HuH-7 (cell line): ENCODE data around the gene AMBRA1.

ENCODE experiments used
- DNase-seq: peaks from one replicate; pipeline ENCODE4 v3.0.0; 2011; ENCODE audit warnings: low spot score

The AMBRA1 gene, protein sequence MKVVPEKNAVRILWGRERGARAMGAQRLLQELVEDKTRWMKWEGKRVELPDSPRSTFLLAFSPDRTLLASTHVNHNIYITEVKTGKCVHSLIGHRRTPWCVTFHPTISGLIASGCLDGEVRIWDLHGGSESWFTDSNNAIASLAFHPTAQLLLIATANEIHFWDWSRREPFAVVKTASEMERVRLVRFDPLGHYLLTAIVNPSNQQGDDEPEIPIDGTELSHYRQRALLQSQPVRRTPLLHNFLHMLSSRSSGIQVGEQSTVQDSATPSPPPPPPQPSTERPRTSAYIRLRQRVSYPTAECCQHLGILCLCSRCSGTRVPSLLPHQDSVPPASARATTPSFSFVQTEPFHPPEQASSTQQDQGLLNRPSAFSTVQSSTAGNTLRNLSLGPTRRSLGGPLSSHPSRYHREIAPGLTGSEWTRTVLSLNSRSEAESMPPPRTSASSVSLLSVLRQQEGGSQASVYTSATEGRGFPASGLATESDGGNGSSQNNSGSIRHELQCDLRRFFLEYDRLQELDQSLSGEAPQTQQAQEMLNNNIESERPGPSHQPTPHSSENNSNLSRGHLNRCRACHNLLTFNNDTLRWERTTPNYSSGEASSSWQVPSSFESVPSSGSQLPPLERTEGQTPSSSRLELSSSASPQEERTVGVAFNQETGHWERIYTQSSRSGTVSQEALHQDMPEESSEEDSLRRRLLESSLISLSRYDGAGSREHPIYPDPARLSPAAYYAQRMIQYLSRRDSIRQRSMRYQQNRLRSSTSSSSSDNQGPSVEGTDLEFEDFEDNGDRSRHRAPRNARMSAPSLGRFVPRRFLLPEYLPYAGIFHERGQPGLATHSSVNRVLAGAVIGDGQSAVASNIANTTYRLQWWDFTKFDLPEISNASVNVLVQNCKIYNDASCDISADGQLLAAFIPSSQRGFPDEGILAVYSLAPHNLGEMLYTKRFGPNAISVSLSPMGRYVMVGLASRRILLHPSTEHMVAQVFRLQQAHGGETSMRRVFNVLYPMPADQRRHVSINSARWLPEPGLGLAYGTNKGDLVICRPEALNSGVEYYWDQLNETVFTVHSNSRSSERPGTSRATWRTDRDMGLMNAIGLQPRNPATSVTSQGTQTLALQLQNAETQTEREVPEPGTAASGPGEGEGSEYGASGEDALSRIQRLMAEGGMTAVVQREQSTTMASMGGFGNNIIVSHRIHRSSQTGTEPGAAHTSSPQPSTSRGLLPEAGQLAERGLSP (N-terminal part only)

DNA sequence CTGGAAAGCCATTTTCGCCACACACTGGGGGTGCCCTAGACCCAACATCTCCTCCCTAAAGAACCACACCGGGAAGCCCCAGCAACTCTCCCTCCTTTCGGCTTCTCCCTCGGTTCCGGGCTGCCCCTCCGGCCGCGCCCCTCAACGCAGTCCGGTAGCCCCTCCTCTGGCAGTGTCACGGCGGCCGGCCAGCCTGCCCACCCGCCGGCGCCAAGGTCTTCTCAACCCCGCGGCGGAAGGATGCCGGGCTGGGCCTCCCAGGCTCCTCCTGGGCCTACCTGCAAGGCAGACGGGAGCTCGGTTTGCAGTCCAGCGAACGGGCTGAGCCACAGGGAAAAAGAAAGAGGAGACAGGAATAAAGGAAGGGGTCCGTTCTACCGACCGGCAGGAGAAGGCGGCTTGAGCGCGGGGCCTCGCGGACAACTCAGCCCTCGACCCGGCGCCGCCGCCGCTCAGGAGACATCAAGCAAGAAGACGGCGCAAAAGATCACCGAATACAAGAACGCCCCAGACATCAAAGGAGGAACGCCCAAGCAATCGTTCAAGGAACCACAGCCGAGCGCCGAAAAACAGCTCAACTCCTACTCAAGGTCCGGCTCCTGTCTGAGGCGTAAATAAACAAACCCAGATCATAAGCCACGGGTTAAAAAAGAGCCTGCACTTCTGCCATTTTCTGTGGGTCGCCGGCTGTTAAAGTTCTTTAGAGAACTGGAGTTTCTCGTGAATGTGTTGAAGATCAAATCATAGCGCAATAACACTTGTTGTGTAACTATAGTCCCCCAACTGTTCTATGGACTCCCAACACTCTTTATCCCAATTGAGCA, at the start of gene AMBRA1:
Gene AMBRA1, minus strand, starts transcription at position 474 of the 824 bp plus-strand sequence. CDS start 45,643 bp downstream, outside the sequence.
- peak; percentile 67 for DNase-seq

DNA sequence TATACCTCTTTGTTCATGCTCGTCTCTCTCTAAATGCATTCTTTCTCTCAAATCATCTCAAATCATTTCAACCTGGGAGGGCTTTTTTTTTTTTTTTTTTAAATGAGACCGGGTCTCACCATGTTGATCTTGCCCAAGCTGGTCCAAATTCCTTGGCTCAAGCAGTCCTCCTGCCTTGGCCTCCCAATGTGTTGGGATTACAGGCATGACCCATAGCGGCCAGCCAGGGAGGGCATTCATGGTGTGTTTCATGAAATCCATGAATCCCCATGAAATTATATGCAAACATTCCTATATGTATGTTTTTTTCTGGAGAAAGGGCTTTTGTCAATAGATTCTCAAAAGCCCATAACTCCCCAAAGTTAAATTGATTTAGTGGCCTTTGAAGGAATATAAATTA, 49.7 kb upstream of the AMBRA1 start:
- no peak for DNase-seq

DNA sequence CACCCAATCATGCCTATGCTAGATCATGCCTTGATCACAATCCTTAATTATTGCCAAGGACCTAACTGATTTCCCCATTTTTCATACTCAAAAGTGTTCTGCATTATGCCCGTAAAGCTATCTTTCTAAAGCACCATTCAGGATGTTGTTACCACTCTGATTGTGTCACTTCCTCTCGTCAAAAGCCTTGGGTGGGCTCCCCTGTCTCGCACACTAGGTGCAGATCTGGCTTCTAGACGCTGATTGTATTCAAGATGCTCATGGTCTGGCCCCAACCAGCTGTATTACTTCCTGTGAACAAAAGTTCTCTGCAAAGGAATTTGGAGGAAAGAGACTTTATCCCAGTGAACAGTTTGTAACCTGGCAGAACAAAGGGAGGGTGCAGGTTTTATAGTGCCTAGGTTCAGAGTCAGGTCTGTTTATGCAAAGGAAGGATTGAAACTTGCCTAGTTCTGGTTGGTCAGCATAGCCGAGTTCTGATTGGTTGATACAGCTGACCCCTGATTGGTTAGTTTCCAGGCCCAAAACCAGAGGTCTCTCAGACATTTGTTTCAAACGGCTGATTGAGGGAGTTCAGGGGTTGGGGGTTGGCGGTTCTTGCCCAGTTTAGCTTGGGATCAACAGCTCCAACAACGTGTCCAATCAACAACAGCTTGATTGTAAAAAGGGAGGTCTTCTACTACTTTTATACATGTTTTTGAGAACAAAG, 49.0 kb upstream of the AMBRA1 start:
- no peak for DNase-seq

DNA sequence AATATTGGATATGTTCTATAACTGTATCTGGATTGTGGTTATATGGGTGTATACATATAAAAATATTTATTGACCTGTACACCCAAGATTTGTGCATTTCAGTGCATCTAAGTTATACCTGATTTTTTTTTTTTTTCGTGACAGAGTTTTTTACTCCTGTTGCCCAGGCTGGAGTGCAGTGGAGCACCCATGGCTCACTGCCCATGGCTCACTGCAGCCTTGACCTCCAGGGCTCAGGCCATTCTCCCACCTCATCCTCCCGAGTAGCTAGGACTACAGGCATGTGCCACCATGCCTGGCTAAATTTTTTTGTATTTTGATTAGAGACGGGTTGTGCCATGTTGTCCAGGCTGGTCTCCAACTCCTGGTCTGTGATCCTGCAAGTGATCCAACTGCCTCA, 47.8 kb upstream of the AMBRA1 start:
- no peak for DNase-seq

DNA sequence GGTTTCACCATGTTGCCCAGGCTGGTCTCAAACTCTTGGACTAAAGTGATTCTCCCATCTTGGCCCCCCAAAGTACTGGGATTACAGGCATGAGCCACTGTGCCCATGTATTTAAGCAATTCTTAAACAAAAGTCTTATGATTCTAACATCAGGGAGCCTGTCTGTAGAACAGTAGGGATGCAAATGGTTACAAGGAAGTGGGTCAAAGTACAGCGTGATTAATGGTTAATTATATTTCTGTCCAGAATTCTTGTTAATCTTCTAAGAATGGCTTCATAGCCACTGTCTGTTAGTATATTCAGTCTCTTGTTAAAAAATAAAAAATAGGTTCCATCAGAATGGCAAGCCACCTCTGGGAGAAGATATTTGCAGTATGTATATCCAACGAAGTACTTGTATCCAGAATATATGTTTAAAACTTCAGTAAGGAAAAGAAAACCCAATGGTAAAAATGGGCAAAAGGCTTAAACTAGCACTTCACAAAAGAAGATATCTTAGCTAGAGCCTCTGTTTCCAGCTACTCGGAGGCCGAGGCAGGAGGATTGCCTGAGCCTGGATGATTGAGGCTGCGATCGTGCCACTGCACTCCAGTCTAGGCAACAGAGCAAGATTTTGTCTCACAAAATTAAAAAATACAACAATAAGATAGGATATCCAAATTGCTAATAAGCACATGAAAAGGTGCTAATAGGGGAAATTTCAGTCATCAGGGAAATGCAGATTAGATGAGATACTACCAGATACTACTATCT, 46.4 kb upstream of the AMBRA1 start:
- no peak for DNase-seq

DNA sequence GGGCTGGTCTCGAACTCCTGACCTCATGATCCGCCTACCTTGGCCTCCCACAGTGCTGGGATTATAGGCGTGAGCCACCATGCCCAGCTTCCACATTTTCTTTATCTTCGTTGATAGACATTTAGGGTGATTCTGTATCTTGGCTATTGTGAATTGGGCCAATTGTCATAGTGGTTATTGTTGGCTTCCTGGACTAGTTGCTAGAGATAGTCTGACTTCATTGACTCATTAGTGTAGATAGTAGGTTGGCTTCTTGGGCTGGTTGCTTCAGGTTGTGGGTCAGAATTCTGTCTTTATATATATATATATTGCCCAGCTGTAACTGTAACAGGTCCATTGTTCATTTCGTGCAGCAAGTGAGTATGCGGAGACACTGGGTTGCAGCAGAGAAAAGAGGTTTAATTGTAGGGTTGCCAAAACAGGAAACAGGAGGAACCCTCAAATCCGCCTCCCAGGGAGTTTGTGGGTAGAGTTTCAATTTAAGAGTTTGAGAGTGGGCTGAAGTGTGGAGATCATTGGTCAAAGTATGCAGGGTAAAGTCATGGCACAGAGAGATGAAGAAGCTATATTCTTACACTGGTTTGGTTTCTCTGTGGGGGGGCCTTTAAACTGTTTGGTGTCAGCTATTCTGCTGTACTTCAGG, 45.5 kb upstream of the AMBRA1 start:
- DNase-seq, result no peak

DNA sequence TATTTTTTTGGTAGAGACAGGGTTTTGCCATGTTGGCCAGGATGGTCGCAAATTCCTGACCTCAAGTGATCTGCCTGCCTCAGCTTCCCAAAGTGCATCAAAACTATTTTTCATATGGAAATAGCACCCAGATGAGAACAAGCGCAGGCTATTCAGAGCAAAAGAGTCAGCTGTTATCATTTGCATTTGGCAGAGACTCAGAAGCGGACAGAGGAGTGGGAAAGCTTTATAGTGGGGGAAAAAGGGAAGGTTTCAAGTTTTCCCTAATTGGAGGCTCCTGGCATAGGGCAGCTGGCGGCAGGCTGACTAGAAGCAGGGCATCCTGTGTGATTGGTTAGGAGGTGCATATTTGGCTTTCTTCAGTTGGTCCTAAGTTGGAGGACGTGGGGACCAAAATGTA, 43.7 kb upstream of the AMBRA1 start:
- no peak for DNase-seq

DNA sequence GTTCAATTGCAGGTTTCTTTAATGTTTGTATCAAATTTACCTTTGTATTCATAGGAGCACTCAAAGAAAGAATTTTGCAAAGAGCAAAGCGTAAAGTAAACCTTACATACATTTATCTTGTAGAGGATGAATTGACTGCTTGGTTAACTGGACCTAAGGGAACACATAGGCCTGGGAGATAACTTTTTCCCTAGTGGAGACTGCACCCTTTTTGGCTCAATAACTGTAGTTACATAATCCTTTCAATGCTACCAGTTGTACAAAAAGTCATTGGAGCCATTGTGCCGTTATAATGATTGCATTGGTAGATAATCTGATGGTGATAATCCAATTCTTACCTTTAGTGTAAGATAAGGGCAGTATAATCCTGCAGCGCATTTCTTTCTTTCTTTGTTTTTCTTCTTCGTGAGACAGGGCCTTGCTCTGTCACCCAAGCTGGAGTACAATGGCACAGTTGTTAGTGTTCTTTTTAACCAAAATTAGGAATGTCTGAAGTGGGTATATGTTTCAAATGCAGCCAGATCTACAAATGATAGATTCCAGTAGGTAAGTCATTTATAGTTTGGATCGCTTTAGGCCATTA, 41.8 kb upstream of the AMBRA1 start:
- no peak for DNase-seq

DNA sequence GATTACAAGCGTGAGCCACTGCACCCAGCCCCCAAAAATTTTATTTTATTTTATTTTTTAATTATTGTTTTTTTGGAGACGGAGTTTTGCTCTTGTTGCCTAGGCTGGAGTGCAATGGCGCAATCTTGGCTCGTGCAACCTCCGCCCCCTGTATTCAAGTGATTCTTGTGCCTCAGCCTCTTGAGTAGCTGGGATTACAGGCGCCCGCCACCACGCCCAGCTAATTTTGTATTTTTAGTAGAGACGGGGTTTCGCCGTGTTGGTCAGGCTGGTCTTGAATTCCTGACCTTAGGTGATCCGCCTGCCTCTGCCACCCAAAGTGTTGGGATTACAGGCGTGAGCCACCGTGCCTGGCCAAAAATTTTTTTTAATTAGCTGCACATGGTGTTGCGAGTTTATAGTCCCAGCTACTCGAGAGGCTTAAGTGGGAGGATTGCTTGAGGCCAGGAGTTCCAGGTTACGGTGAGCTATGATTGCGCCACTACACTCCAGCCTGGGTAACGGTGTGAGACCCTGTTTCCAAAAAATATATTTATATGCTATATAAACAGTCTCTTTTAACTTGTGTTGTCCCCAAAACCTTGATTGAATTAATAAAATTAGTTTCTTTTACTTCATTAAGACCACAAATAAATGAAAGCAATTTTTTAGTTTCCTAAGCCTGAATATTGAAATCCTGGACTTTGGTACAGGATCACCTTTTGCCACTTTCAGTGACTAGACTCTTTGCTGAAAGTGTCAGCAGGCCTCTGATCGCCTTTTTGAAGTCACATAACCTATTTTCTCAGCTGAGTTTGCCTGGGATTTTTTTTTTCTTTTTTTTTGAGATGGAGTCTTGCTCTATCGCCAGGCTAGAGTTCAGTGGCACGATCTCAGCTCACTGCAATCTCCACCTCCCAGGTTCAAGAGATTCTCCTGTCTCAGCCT, 39.7 kb upstream of the AMBRA1 start:
- no peak for DNase-seq

DNA sequence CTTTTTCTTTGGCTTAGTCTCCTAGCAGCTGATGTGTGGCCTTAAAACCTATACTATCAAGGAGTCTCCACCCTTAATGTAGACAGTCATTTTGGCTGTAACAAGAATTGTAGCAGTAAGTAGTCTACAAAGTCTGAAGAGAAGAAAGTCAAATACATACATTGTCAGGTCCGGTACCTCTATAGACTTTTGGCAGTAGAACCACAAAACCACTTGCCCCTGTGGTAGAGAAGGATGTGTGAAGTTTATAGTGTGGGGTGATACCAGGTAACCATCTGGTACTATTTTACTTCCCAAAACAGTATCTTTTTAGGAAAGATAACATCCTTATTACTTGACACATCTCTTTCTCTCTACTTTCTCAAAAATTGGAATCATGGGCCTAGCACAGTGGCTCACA, 38.7 kb upstream of the AMBRA1 start:
- DNase-seq, result no peak

DNA sequence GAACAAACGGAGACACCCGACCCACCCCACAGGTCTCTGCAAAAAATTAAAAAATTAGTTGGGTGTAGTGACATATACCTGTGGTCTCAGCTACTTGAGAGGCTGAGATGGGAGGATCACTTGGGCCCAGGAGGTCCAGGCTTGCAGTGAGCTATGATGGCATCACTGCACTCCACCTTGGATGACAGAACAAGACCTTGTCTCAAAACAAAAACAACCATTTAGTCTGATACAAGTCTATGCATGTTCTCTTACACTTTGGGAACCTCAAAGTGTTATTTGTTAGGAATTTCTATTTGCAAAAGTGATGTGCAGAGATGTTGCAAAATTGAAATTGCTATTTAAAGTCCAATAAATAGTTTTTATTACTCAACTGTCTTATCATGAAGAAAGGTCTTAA, 37.9 kb upstream of the AMBRA1 start:
- no peak for DNase-seq

DNA sequence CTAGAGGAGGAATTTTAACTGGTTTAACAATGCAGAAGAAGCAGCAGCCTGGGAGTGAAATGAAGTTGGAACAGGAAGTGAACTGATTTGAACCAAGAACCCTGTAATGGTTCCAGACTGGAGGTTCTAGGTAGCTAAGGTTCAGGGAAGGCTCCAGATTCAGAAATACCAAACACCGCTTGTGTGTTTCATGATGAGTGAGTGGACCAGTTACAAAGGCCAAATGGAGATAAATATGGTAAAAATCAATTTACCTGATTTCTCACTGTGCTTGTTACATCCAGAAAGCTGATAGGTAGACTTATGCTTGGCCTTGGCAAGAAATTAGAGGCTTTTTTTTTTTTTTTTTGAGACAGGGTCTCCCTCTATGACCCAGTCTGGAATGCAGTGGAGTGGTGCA, 36.4 kb upstream of the AMBRA1 start:
- no peak for DNase-seq

DNA sequence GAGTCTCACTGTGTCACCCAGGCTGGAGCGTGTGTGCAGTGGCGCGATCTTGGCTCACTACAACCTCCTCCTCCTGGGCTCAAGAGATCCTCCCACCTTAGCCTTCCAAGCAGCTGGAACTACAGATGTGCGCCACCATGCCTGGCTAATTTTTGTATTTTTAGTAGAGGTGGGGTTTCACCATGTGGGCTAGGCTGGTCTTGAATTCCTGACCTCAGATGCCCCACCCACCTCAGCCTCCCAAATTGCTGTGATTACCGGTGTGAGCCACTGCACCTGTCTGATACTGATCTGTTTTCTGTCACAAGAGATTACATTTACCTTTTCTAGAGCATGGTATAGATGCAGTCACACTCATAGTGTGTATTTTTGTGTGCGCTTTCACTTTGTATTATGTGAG, 35.1 kb upstream of the AMBRA1 start:
- no peak for DNase-seq

DNA sequence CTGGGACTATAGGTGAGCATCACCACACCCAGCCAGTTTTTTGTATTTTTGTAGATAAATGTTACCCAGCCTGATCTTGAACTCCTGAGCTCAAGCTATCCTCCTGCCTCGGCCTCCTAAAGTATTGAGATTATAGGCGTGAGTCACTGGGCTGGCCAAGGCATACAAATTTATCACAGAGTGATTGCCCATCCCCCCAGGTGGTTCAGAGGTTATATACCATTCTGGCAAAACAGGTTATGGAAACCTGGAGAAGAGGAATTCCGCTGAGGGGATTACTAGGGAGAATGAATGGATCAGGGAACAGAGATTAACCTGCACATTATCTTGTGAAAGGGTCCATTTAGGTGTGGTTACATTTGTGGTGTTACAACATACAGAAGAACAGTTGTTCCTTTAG, 31.6 kb upstream of the AMBRA1 start:
- no peak for DNase-seq

DNA sequence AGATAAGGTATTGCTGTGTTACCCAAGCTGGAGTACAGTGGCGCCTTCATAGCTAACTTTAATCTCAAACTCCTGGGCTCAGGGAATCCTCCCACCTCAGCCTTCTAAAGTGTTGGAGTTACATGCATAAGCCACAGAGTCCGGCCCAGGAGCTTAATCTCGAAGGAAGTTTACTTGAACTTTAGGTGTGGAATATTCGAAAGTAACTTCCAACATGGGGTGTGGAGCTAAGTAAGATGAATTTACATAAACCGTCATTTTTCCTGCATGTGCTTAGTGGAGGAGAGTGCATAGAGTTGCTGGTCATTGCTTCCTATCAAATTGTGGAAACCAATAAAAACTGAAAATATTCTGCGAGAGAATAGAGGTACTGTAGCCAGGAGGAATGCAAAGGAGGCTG, 25.0 kb upstream of the AMBRA1 start:
- DNase-seq, result no peak

DNA sequence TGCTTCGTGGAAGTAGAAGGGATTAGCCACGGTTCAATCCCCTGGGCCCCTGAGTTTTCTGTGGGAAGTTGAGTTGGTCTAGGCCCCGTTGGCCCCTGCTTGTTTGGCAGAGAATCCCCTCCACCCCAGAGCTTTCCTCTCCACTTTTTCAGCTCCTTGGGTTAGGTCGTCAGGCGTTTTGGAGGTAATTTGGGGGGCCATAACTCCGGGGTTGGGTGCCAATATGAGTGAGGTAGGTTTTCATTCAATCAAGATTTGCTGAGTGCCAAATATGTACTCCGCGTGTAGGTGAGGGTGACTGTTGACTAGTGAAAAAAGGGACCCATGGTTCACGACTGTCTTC, 24.1 kb upstream of the AMBRA1 start:
- no peak for DNase-seq

DNA sequence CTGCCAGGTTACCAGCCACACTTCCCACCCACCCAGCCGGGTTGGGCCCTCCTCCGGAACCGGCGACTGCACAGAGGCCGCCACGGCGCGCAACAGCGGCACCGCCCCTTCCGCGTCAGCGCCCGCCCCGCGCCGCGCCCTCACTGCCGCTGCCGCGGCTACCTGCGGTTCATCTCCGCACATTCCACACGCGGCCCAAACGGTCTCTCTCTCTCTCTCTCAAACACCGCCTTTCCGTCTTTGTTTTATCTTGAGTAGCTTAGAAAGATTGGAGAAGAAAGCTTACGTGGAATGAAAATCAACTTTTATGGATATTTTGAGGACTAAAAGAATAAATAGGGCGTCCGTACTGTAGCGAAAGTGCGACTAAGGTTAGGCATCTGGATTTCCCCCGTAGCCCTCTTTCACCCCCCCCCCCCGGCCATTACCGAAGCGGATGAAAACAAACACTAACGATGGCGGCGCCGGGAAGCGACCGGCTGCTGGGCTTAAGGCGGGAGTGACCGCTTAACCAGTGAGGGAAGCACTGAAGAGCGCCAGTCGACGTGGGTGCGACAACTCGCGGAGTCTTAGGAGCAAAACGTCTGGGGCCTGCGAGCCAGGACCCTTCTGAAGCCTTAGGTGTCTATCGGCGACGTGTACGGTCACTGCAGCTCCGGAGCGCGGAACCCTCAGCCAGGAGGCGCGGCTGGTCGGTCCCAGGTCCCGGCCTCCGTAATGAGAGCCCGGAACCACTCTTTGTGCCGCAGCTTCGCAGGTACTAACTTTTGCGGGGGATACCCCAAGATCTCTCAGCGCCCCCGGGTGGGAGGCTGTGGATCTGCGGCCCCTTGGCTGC, 23.5 kb upstream of the AMBRA1 start, which contains the start of the genes ATG13 and HARBI1:
Gene ATG13, plus strand, starts transcription at position 420 of the 838 bp plus-strand sequence. CDS start 26,739 bp downstream, outside the sequence.
Gene HARBI1, minus strand, starts transcription at position 94 of the 838 bp plus-strand sequence. CDS start 990 bp downstream, outside the sequence.
- DNase-seq, result peak; percentile 84
